OCI-LY1 (cell line): ENCODE measurements around the gene ASB4.

Source experiments
- H2AFZ ChIP-seq: fragments of 200-600 bp; sonication (generic), shearing (Covaris generic); 2 replicates; pipeline ENCODE4 v1.6.0; 2014; ENCODE audit warnings: antibody characterized with exemption, mild to moderate bottlenecking, low read length
- H3F3A ChIP-seq: fragments of 200-600 bp; sonication (generic), shearing (Covaris generic); 2 replicates; pipeline ENCODE4 v1.6.0; 2014; ENCODE audit warnings: mild to moderate bottlenecking, antibody characterized with exemption, low read length, moderate library complexity; ENCODE audit not compliant: insufficient read depth
- H3K27ac ChIP-seq: fragments of 200-600 bp; sonication (generic); 2 replicates; pipeline ENCODE4 v1.5.1; 2014; ENCODE audit warnings: low read length, mixed run types, mild to moderate bottlenecking, low read depth; ENCODE audit not compliant: poor library complexity, severe bottlenecking
- H3K27me3 ChIP-seq: fragments of 200-600 bp; sonication (generic); 2 replicates; pipeline ENCODE4 v1.6.0; 2014; ENCODE audit warnings: antibody characterized with exemption, mild to moderate bottlenecking, low read length, moderate library complexity; ENCODE audit not compliant: insufficient read depth
- H3K36me3 ChIP-seq: fragments of 200-600 bp; sonication (generic); 2 replicates; pipeline ENCODE4 v1.6.1; 2014; ENCODE audit warnings: mild to moderate bottlenecking, antibody characterized with exemption, low read length, moderate library complexity, mixed read lengths; ENCODE audit not compliant: insufficient read depth
- H3K4me1 ChIP-seq: fragments of 200-600 bp; sonication (generic); 2 replicates; pipeline ENCODE4 v1.5.1; 2014; ENCODE audit warnings: mild to moderate bottlenecking, low read length, moderate library complexity; ENCODE audit not compliant: insufficient read depth, severe bottlenecking
- H3K4me2 ChIP-seq: fragments of 200-600 bp; sonication (generic), shearing (Covaris generic); 2 replicates; pipeline ENCODE4 v1.6.1; 2014; ENCODE audit warnings: low read length
- H3K4me3 ChIP-seq: fragments of 200-600 bp; sonication (generic); 2 replicates; pipeline ENCODE4 v1.5.1; 2014; ENCODE audit warnings: low read length, low read depth, mild to moderate bottlenecking, mixed read lengths; ENCODE audit not compliant: poor library complexity, severe bottlenecking
- H3K79me2 ChIP-seq: fragments of 200-600 bp; shearing (Covaris generic); 2 replicates; pipeline ENCODE4 v1.6.1; 2016; ENCODE audit warnings: mixed run types, low read length, mixed read lengths; ENCODE audit not compliant: insufficient read depth
- H3K9ac ChIP-seq: fragments of 200-600 bp; sonication (generic), shearing (Covaris generic); 2 replicates; pipeline ENCODE4 v1.6.1; 2014; ENCODE audit warnings: mild to moderate bottlenecking, low read length, mixed read lengths
- H3K9me2 ChIP-seq: fragments of 200-600 bp; sonication (generic), shearing (Covaris generic); 2 replicates; pipeline ENCODE4 v1.6.1; 2014; ENCODE audit warnings: low read depth, mild to moderate bottlenecking, low read length, mixed read lengths
- H3K9me3 ChIP-seq: fragments of 200-600 bp; shearing (Covaris generic); 2 replicates; pipeline ENCODE4 v1.6.1; 2014; ENCODE audit warnings: low read length, mixed read lengths
- H4K20me1 ChIP-seq: fragments of 200-600 bp; sonication (generic), shearing (Covaris generic); 2 replicates; pipeline ENCODE4 v1.6.0; 2016; ENCODE audit warnings: mild to moderate bottlenecking, low read length; ENCODE audit not compliant: insufficient read depth
- CTCF ChIP-seq: fragments of 200-600 bp; sonication (generic), shearing (Covaris generic); IDR thresholded peaks from 2 replicates; pipeline ENCODE4 v1.5.1; 2017; ENCODE audit warnings: mild to moderate bottlenecking, antibody characterized with exemption, low read length, moderate library complexity, mixed read lengths
- EZH2 ChIP-seq: fragments of 200-600 bp; sonication (generic), shearing (Covaris generic); IDR thresholded peaks from 2 replicates; pipeline ENCODE4 v1.8.0; 2017; ENCODE audit warnings: borderline replicate concordance, mixed run types, mild to moderate bottlenecking, antibody characterized with exemption, low read length, moderate library complexity, mixed read lengths

The ASB4 gene

GRCh38 chr7:95479992-95480624, 5.6 kb upstream of the ASB4 start:
- no peak overlapping the region for H3K9ac ChIP-seq

GRCh38 chr7:95481271-95482165, 4.2 kb upstream of the ASB4 start:
- TF ChIP-seq CTCF (no peak), EZH2 (no peak)
- Histone ChIP-seq H3K4me1 (peaks cover 4% of the 10 kb centered on the region), H4K20me1 (no peaks in the 10 kb centered on the region), H3K4me3 (no peak overlapping the region), H3K27me3 (no peaks in the 10 kb centered on the region), H2AFZ (no peak overlapping the region), H3K36me3 (no peaks in the 10 kb centered on the region), H3F3A (no peaks in the 10 kb centered on the region), H3K27ac (no peak overlapping the region), H3K9me3 (no peaks in the 10 kb centered on the region), H3K9ac (no peak overlapping the region), H3K79me2 (no peaks in the 10 kb centered on the region), H3K9me2 (no peaks in the 10 kb centered on the region), H3K4me2 (no peak overlapping the region)

More at GRCh38 chr7:95479992-95480624, 5.6 kb upstream of the ASB4 start:
- no peaks in the 10 kb centered on the region for H3F3A ChIP-seq
- H4K20me1 ChIP-seq: no peaks in the 10 kb centered on the region
- no peak overlapping the region for H3K4me3 ChIP-seq
- H3K27ac ChIP-seq: no peak overlapping the region
- H3K27me3 ChIP-seq: no peaks in the 10 kb centered on the region
- H3K9me3 ChIP-seq: no peaks in the 10 kb centered on the region
- no peaks in the 10 kb centered on the region for H3K79me2 ChIP-seq
- no peaks in the 10 kb centered on the region for H3K36me3 ChIP-seq
- no peak overlapping the region for H2AFZ ChIP-seq
- TF ChIP-seq EZH2 (no peak), CTCF (no peak)
- H3K9me2 ChIP-seq: no peaks in the 10 kb centered on the region
- H3K4me2 ChIP-seq: no peak overlapping the region
- H3K4me1 ChIP-seq: peaks cover 4% of the 10 kb centered on the region

- Histone ChIP-seq H3K9me3 (no peaks in the 10 kb centered on the region), H3K4me2 (no peak overlapping the region), H3K36me3 (no peaks in the 10 kb centered on the region), H3K4me1 (peaks cover 4% of the 10 kb centered on the region), H3K4me3 (no peak overlapping the region), H3K27ac (no peak overlapping the region), H3F3A (no peaks in the 10 kb centered on the region), H3K79me2 (no peaks in the 10 kb centered on the region), H4K20me1 (no peaks in the 10 kb centered on the region), H2AFZ (no peak overlapping the region), H3K27me3 (no peaks in the 10 kb centered on the region), H3K9ac (no peak overlapping the region), H3K9me2 (no peaks in the 10 kb centered on the region)
- no peak for TF ChIP-seq CTCF
- no peak for TF ChIP-seq EZH2
Measured at GRCh38 chr7:95482424-95482823, 3.3 kb upstream of the ASB4 start.
